ENCODE results near the gene ARL5A. TPM values are rescaled to one million over a fixed set of nuclear protein-coding genes. Genes with fewer than 3 reads are reported as not detected.

ARL5A gene
- polyA plus RNA-seq, 2 of the 4 experiments (the other 2 are of a cell fraction): 28.4 to 29.5 TPM

- Histone ChIP-seq H3K4me3 (no peak overlapping the region), H3K4me2 (no peak overlapping the region), H3K27ac (no peak overlapping the region), H3K4me1 (0 out of 3 replicates have a peak, but pooled peaks cover 5% of the 10 kb centered on the region), H3K9me3 (no peaks in the 10 kb centered on the region)
- ATAC-seq (peak in 1 of 2 experiments; percentile 60; a peak in 3 of 6 replicates), DNase-seq (ENCODE audit: low read depth in 1 of 2, low spot score in 1 of 2) (peak in 1 of 2 experiments; percentile 6), FAIRE-seq (no peak)
- ChIA-PET CTCF (interaction anchor here (1.1 kb wide), 1 partner anchor 14 kb away, joined by 3 read pairs; no protein-coding TSS in a partner anchor), POLR2A (no interaction called here)
- no peak for TF ChIP-seq EP300 (IDR thresholded peaks at IDR 0.05)
- TF ChIP-seq RFX5 (IDR thresholded peaks at IDR 0.05): no peak
- 93% methylated on average over 4 of the region's 4 CpGs for WGBS (ENCODE audit: missing lambda C conversion rate)
Observed at GRCh38 chr2:151792589-151792988, 35.6 kb downstream of the ARL5A start.

GRCh38 chr2:151791545-151791944 lies 36.7 kb downstream of the ARL5A start:
- Histone ChIP-seq H3K4me3 (no peak overlapping the region), H3K4me1 (no peaks in the 10 kb centered on the region), H3K9me3 (no peaks in the 10 kb centered on the region), H3K27ac (no peak overlapping the region), H3K4me2 (no peak overlapping the region)
- TF ChIP-seq RCOR1 (IDR thresholded peaks at IDR 0.05; ENCODE audit: low read depth, low read length) (no peak), SMC3 (IDR thresholded peaks at IDR 0.05) (no peak), RARB (CRISPR knock-in tag; IDR thresholded peaks at IDR 0.05) (no peak), ATOH8 (CRISPR knock-in tag; IDR thresholded peaks at IDR 0.05; ENCODE audit: low read depth) (no peak), EHMT2 (IDR thresholded peaks at IDR 0.05; ENCODE audit: low read depth) (no peak), PHF8 (IDR thresholded peaks at IDR 0.05; ENCODE audit: borderline replicate concordance, low read depth) (no peak), CBX2 (IDR thresholded peaks at IDR 0.05; ENCODE audit: borderline replicate concordance, low read depth) (no peak), TFCP2L1 (CRISPR knock-in tag; IDR thresholded peaks at IDR 0.05) (no peak), BCL3 (IDR thresholded peaks at IDR 0.05) (no peak), ZSCAN20 (CRISPR knock-in tag; IDR thresholded peaks at IDR 0.05) (no peak), POLR2AphosphoS2 (conservative IDR thresholded peaks at IDR 0.05; ENCODE audit: low read length) (no peak), RAD21 (conservative IDR thresholded peaks at IDR 0.05 in 1 of 2, IDR thresholded peaks at IDR 0.05 in 1 of 2) (no peak), HMGXB4 (CRISPR knock-in tag; IDR thresholded peaks at IDR 0.05; ENCODE audit: borderline replicate concordance) (no peak)
- CTCF ChIA-PET: interaction anchor here (1.1 kb wide), 1 partner anchor 15 kb away, joined by 3 read pairs; no protein-coding TSS in a partner anchor
- FAIRE-seq (no peak), DNase-seq (ENCODE audit: low read depth in 1 of 2, low spot score in 1 of 2) (no peak), ATAC-seq (no peak)
- POLR2A ChIA-PET: no interaction called here
- WGBS (ENCODE audit: missing lambda C conversion rate): 94% methylated on average over 3 of the region's 3 CpGs

- 79% methylated on average over 1 of the region's 1 CpG for WGBS (ENCODE audit: missing lambda C conversion rate)
- ChIA-PET POLR2A (no interaction called here), CTCF (no interaction called here)
- Histone ChIP-seq H3K4me3 (no peak overlapping the region), H3K4me2 (no peak overlapping the region), H3K27ac (no peak overlapping the region), H3K9me3 (no peaks in the 10 kb centered on the region), H3K4me1 (no peaks in the 10 kb centered on the region)
- DNase-seq (ENCODE audit: low read depth in 1 of 2, low spot score in 1 of 2): no peak
- TF ChIP-seq ZNF302 (CRISPR knock-in tag; IDR thresholded peaks at IDR 0.05) (no peak), CTCF (IDR thresholded peaks at IDR 0.05) (no peak), PHF8 (IDR thresholded peaks at IDR 0.05; ENCODE audit: borderline replicate concordance, low read depth) (no peak), ATOH8 (CRISPR knock-in tag; IDR thresholded peaks at IDR 0.05; ENCODE audit: low read depth) (no peak), CBX2 (IDR thresholded peaks at IDR 0.05; ENCODE audit: borderline replicate concordance, low read depth) (no peak), RNF2 (IDR thresholded peaks at IDR 0.05; ENCODE audit: borderline replicate concordance, low read depth) (no peak), MYC (IDR thresholded peaks at IDR 0.05; ENCODE audit: borderline replicate concordance, low read length) (no peak)
- FAIRE-seq: no peak
- no peak for ATAC-seq
Observed at GRCh38 chr2:151790689-151791088, 37.5 kb downstream of the ARL5A start.

Data from A549 (cell line).